Eye (tissue), 1 donor: Measurements from ENCODE around the gene TC2N.
"Not testable (repeated sequence)": the region's sequence is repeated elsewhere in the genome, so short reads cannot be mapped to it uniquely, and the experiment has no call there.

Source experiments
- DNase-seq: peaks from one replicate; pipeline ENCODE4 v3.0.0-alpha.2; 2015

The TC2N gene

DNA sequence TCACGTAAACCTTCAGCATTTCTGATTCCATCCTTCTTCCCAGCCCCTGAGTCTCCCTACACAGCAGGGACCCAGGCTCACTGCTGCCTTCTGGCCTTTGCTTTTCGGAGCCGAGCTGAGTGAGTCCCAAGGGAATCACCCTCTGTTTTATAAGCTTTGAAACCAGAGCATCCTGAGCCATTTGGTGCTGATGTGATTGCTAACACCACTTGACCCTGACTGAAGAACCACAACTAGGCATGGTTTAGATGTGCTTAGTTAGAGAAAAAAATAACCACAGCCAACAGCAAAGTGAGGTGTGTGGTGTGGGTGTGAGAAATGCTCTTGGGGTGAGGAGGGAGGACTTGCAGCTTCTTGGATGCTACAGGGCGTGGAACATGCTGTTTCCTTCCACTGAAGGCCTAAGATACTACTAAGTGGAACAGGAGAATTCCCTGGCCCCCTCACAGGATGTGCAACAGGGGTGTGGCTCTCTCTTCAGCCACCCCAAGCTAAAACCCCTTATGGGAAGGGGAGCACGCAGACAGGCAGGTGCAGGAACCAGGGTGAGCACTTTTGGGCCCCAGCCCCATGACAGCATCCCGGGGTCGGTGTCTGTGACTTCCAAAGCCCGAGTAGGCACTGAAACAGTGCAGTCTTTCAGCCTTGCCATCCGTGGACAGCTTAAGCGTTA is at the start of gene TC2N:
TSS of gene TC2N (minus strand) at position 221 of the 673 bp plus-strand sequence. CDS start 53,767 bp downstream, outside the sequence.
- no peak for DNase-seq

DNA sequence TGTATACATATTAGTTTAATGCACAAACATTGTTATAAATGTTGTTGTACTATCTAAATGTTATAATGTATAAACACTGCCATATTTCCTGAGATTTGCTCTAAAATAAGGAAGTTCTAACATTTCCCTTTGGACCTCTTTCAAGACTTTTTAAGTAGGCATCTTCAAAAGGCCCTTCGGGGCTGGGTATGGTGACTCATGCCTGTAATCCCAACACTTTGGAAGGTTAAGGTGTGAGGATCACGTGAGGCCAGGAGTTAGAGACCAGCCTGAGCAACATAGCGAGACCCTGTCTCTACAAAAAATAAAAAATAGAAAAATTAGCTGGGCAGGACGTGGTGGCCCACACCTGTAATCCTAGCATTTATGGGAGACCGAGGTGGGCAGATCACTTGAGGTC is 44.7 kb upstream of the TC2N start:
- DNase-seq, result no peak

DNA sequence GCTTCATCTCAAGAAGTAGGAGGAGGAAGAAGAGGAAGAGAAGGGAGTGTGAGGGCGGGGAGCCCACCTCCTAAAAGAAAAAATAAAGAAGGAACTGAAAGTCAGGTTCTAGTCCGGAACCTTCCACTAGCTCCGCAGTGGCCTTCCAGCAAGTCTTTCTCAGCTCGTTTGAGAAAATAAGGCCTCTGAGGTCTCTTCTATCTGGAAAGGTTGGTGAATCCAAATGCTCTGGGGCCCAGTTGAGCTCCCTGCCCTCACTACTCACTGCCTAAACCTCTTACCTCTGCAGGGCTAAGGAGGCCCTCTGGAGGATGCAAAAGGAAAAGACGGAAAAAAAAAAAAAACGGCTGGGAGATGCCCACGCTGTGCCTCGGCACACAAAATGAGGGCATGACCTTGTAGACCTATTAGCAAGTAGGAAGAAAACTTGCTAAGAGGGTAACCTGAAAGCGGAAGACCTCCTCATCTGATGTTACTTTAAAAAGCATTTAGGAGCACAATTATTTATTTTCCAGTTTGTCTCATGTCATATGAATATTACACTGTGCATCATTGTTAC is 44.2 kb upstream of the TC2N start:
- peak; percentile 35 for DNase-seq

DNA sequence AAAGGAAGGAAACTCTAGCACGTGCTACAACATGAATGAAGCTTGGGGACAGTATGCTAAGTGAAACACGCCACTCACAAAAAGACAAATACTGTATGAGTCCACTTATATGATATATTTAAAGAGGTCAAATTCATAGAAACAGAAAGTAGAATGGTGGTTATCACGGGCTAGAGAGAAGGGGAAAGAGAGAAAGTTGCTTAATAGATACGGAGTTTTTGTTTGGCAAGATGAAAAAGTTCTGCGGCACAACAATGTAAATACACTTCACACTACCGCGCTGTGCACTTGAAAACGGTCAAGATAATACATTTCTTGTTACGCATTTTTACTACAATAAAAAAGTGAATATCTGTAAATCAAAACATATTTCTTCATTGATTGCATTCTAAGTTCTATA is 42.9 kb upstream of the TC2N start:
- no peak for DNase-seq

DNA sequence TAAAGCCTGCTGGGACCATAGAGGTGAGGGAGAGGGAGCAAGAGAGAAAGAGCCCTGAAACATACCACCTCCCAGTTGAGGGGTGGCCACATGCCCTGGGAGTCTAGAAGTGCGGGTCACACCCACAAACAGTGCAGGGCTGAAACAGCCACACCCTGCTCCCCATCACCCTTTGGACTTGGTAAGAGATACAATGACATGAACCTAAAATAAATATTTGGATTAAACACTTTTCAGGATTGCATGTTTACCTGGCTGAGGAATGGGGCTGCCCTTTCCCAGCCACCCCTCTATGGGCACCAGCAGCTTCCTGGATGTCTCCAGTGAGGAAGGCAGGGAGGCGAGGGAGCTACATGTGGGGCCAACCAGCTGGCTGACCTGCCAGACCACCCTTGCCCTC is 39.0 kb upstream of the TC2N start:
- no peak for DNase-seq

DNA sequence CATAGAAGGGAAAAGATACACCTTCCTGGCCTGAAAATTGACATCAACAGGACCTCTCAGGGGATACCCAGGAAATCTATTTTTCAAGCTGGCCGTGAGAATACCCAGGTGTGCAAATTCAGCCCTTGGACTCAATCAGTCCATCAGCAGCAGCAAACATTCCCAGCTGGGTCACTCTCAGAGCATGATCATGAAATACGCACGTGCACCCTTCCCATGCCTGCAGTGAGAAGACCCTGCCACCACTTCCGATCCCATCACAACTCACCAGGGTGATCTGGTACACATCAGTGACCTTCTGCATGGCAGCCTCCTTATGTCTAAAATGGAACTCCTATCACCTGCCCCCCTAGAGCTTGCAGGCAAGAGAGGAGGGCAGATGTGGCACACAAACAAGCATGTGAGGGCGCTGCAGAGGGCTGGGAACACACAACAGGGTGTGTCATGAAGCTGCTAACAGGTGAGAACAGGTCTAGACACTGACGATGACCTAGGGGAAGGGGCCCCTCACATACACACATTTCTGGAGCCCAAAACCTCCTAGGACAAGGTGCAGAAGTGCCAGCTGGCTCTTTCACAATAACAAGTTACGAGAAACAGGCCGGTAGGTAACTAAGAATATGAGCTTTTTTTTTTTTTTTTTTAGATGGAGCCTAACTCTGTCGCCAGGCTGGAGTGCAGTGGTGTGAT is 37.8 kb upstream of the TC2N start:
- no peak for DNase-seq

DNA sequence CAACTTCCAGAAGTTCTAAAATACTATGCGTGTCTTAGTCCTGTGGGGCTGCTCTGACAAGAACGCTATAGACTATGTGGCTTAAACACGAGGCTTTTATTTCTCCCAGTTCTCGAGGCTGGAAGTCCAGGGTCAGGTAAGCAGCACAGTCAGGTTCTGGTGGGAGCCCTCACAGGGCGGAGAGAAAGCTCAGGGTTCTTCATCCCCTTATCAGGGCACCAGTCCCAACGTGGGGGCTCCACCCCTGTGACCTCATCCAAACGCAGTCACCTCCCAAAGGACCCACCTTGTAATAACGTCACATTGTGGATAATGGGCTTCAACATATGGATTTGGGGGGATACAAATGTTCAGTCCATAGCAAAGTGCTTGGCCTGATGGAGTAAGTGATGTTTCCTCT is 37.1 kb upstream of the TC2N start:
- DNase-seq, result no peak

DNA sequence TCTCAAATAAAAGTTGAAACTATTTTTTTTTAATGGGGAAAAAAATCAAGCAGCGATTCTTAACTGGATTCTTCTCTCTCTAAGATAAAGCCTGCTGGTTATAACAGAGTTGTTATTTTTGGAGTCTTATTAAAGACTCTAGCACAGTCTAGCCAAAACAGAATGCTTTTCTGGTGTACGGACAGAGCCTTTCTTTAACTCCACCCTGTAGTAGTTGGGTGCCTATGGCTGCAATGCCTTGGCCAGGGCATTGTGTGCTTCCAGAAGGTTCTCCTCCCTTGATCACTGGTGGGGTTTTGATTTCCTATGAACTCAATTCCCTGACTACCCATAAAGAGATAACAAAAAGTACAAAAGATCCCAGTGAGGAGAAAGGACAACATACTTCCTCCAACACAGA is 35.7 kb upstream of the TC2N start:
- DNase-seq, result no peak

DNA sequence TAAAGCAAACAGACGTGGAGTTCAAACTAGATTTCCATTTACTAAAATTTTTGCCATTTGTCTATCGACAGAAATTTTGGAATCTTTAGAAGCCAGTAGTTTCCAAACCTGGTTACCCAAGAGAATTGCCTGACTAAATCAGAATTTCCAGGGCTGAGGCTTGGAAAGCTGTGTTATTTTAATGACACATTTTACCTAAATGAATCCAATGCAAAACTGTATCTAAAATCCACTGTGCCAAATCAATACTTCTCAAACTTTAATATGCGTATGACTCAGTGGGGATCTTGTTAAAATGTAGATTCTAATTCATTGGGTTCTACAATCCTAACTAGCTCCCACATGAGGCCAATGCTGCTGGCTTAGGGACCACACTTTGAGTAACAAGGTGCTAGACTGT is 35.0 kb upstream of the TC2N start:
- DNase-seq, result no peak

DNA sequence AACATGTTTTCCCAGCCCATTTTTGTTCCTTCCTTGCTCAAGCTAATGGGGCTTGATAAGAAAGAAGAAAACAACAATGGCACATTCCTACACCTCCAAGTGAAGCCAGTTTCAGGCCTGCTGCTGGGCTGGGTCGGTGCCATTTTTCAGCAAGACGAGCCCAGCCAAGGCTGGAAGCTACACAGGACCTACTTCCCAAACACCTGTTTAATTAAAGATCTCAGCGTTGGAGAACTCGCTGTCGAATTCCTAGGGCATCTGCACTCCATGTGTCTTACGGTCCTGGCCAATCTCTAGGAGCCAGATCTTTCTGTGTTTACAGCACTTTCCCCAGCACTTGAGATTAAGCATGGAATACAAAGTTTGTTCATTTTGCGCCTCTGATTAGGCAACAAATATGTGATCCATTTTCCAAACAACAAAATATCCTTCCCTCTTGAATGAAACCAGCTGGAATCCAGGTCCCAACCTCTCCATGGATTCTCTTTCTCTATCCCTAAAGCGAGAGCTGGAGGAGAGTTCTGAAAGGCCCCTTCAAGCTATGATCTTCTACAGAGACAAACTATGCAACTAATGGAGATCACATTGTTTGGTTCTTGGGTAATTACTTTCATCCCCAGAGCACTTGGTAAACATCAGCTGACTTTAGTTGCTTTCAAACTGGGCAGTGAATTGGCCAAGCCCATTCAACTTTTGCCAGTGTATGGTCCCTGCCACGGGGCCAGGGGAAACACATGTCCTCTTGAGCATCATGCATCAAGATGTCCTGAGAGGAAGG is 34.3 kb upstream of the TC2N start:
- no peak for DNase-seq

DNA sequence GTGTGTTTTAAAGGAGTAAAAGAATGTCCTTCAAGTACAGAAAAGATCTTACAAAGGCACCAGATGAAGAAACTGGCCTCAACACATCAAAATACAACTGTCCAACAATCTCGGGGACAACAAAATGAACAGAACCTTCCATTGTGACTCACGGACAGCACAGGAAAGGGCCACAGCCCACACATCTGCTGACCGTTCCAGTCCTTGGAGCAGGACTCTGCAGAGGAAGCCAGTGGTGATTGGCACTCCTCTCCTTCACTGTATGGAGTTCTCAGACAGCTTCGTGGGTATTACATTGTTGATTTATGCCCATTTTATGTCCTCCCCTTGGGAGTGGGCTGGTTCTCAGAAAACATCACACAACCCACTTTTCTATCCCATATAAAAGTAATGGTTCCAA is 32.5 kb upstream of the TC2N start:
- no peak for DNase-seq

DNA sequence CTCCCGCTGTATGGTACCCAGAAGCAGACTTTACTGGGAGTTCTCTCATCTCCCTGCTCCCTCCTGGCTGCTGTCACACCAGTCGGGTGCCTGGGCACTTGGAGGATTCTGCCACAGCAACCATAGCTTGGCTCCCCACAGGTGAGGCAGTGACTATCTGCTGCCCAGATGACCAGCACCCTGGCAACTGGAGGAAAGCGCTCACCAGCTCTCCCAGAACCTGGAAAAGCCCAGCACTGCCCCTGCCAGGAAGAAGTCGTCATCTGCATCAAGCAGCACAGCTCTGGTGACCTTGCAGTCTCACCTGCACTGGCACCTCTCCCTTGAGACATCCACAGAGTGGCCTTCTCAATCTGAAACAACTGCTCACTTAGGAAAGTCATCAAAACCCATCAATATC is 31.9 kb upstream of the TC2N start:
- no peak for DNase-seq

DNA sequence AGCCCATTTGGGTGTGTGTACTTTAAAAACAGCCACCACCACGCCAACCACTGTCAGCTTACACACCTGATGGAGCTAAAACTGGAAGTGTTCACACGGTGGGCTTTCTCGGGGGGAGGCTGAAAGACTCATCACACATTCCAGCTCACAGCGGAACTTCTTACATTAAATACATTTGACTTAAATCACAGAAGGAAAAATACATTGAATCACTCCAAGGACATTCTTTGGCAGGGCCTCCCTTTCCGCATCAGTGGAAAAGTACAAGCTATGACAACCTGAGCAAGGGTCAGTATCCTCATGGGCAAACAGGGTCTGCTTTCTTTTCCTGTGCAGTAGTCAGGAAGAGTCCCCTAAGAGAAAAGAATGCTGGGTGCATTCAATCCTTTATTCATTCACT is 31.0 kb upstream of the TC2N start:
- DNase-seq, result peak; percentile 50

DNA sequence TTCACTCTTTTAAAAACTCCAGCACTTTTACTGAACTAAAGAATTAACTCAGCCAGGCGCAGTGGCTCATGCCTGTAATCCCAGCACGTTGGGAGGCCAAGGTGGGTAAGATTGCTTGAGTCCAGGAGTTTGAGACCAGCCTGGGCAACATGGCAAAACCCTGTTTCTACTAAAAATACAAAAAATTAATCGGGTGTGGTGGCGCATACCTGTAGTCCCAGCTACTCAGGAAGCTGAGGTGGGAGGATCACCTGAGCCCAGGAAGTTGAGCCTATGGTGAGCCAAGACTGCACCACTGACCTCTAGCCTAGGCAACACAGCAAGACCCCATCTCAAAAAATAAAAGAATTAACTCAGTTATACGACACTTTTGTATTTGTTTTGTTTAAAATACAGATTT is 30.4 kb upstream of the TC2N start:
- DNase-seq, result not testable (repeated sequence)

DNA sequence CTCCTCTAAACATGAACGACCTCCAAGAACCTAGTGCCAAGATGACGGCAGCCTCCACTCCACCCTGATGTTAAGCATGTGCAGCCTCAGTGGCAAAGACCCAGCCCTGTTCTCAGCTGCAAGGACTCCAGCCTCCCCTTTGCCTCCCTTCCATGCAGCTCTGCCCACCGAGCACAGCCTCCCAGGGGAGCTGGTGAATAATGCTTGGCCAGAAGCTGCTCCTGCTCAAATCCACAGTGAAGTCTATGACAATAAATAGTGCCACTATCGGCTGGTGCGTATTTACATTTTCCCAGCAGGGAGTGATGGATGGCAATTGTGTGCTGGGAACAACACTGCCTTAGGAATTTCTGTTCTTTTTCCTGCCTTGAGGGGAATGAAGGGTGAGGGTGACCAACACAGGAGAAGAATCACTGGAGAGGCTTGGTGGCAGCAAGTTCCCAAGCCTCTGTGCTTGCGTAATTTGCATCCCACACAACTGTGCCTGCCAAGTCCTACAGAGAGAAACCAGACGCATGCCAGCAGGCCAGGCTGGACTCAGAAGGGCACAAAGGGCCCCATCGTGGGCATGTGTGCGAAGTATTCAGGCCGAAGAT is 29.9 kb upstream of the TC2N start:
- DNase-seq, result no peak

DNA sequence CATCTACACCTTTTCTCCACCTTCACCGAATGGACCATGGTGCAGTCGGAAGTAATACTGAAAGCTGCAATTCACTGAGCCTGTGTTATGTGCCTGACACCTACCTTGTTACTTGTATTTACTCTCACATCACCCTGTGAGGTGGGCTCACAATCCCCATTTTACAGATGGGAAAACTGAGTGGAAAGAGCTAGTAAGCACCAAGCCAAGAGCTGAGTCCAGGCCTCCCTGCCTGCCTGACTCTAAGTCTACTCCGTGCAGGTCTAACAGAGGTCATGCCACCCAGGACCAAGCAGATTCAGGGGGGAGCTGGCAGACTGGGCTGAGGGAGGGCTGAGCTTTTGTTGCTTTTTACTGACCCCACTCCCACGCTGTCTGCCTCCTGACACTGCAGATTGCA is 29.1 kb upstream of the TC2N start:
- DNase-seq, result no peak

DNA sequence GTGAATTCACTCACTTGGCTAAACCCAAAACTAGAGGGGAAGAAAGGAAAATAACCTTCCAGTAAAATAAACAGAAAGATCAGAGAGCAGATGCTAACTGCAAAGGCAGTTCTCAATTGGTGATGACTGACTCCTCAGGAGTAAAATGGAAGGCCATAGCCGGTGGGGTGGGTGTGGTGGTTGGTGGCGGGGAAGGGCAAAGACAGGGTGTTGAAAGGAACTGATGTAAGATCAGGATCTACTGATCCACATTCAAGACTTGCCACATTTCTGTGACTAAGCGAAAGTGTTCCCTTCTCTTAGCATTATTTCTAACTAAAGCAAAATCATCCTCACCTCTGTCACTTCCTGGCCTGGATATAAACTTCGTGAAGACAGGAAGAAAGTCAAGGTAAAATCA is 26.3 kb upstream of the TC2N start:
- DNase-seq, result no peak

DNA sequence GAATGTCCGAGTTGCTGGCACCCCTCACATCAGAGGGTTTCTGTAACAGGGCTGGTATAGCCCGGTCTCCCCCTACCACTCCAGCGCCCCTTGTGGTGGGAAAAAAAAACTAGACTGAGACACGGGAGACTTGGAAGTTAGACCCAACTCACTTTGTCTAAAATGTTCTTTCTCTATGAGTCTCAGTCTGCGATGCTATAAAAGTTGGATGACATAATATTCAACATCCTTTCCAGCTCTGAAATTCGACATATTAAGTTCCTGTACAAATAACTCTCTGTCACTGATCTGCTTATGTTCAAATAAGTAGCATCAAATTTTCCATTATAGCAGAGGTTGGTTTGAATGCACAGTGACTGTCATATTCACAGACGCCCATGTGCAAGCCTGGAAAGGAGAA is 25.7 kb upstream of the TC2N start:
- peak; percentile 66 for DNase-seq

DNA sequence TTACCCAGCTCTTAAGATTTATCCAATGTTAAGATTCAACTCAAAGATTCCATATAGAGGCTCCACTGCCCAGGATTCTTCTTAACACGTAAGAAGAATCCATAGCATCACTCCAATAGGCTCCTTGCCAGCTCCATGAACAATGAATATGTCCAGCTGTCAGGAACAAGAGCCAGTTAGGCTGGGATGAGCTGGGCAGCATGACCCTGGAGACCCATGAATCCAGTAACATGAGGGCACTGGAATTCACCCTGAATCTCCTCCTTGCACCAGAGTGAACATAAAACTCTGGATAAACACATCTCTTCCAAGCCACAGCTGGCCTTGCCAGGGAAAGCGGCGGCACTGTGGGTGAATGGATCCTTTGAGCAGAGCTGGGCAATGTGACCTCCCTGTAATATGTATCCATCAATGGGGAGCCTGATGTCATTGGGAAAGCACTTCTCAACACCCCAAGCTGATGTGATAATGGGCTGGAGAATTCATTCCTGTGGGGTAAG is 24.4 kb upstream of the TC2N start:
- DNase-seq, result no peak

DNA sequence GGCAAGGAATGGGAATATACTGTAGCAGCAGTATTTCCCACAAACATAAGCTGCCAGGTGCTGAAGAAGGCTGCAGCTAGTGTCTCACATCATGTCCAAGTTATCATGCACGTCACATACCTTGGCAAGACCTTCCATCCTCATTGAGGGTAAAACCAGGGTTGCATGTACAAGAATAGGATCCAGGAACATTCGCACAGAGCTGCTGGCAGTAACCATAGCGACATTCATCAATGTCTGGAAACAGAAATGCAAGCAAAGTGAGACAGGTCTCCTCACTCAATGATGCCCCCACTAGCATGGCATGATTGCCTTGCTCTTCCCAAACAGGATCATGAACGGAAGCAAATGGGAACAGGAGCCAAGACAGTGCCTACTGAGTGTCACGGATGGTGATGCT is 23.8 kb upstream of the TC2N start:
- no peak for DNase-seq

DNA sequence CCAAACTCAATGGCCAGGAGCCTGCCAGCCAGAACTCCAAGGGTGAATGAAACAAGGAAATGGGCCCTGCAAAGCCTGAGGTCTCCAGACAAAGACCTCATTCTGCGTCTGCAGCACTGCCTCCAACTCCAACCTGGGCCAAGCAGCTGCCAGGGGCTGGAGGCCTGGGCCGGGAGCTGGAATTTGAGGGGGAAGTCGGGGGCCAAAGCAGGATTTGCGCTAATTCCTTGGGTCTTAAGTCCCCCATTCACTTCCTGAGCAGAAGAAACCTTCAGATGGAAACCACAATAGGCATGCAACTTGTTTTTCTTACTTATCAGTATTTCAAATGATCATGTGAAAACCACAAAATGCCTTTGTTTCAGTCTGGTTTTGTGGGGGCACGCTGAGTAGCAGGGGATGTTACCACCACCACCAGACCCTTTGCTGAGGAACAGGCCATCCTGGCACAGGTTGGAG is 23.0 kb upstream of the TC2N start:
- no peak for DNase-seq

DNA sequence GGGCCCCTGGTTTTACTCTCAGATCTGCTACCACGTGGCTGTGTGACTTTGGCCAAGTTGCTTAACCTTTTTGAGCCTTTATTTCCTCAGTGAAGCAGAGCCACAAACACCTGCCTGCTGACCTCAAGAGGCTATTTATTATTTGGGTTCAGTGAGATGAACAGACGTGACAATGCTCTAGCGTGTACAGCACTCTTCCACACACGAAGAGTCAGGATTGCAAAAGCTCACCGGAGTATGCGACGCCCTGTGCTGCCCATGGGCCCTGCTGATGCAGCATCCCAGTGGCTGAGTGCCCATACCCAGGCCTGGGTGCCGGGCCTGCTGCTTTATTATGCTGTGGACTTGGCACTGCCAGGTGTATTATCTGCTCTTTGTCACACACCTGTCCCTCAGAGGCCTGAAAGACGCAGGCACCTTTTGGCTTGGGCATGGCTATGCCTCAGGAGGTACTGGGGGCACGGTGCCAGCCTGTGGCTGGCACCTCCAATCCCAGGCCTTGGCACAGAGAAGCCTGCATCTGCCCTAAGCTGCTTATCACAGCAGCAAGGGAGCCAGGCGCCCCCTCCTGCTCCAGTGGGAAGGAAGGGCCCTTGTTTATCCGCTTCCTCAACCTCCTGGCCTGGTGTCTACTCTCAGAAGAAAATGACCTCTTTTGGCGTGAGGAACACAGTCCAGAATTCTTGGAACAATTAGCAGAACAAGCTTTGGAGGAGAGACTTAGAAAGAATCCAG is 22.3 kb upstream of the TC2N start:
- no peak for DNase-seq
